ENCODE results near the gene DLK1. TPM values are rescaled to one million over a fixed set of nuclear protein-coding genes. Genes with fewer than 3 reads are reported as not detected.

The DLK1 gene
- total and polyA plus RNA-seq, 4 donors: 0.05 to 9.9 (median 1.2) TPM; not detected in 1

- 82 to 83% methylated on average over 3 to 4 of the region's 4 CpGs for WGBS, 2 donors
- no peak for ATAC-seq (ENCODE audit: insufficient read depth, low FRiP score)
- Histone ChIP-seq H3K27ac (ENCODE audit: low read depth in 1 of 2, low read length in 1 of 2) (no peak overlapping the region), H3K36me3 (ENCODE audit: control insufficient read depth in 4 of 4, insufficient read depth in 4 of 4, low read length in 4 of 4) (no peaks in the 10 kb centered on the region), H3K4me3 (no peak overlapping the region), H3K9ac (ENCODE audit: insufficient read depth in 1 of 2, low read length in 2 of 2) (no peak overlapping the region), H3K4me1 (ENCODE audit: control insufficient read depth in 5 of 5, insufficient read depth in 5 of 5, low read length in 5 of 5) (no peaks in the 10 kb centered on the region), H3K27me3 (ENCODE audit: control insufficient read depth in 3 of 3, insufficient read depth in 3 of 3, low read length in 2 of 3) (peaks cover 8 to 90% (median 58%) of the 10 kb centered on the region in 3 donors), H3K9me3 (ENCODE audit: control insufficient read depth in 4 of 4, insufficient read depth in 3 of 4, low read length in 3 of 4) (peaks cover 0 to 4% (median 0%) of the 10 kb centered on the region in 4 donors)
- no peak for DNase-seq
- TF ChIP-seq CTCF (IDR thresholded peaks at IDR 0.05; ENCODE audit: control extremely low read depth, extremely low read depth): no peak
Measured at GRCh38 chr14:100724536-100724935, 2.2 kb upstream of the DLK1 start.

- peaks cover 8 to 91% (median 67%) of the 10 kb centered on the region in 3 donors for H3K27me3 ChIP-seq (ENCODE audit: control insufficient read depth in 3 of 3, insufficient read depth in 3 of 3, low read length in 2 of 3)
- H3K9ac ChIP-seq (ENCODE audit: insufficient read depth in 1 of 2, low read length in 2 of 2): no peak overlapping the region
- no peak overlapping the region for H3K27ac ChIP-seq (ENCODE audit: low read depth in 1 of 2, low read length in 1 of 2)
- WGBS, 2 donors: 80 to 88% methylated on average over 33 of the region's 33 CpGs
- no peaks in the 10 kb centered on the region for H3K36me3 ChIP-seq (ENCODE audit: control insufficient read depth in 4 of 4, insufficient read depth in 4 of 4, low read length in 4 of 4)
- no peaks in the 10 kb centered on the region for H3K4me1 ChIP-seq (ENCODE audit: control insufficient read depth in 5 of 5, insufficient read depth in 5 of 5, low read length in 5 of 5)
- peaks cover 0 to 4% (median 0%) of the 10 kb centered on the region in 4 donors for H3K9me3 ChIP-seq (ENCODE audit: control insufficient read depth in 4 of 4, insufficient read depth in 3 of 4, low read length in 3 of 4)
- H3K4me3 ChIP-seq: no peak overlapping the region
- ATAC-seq (ENCODE audit: insufficient read depth, low FRiP score) (no peak), DNase-seq (no peak)
- TF ChIP-seq CTCF (IDR thresholded peaks at IDR 0.05; ENCODE audit: control extremely low read depth, extremely low read depth): no peak
Measured at GRCh38 chr14:100725587-100726387, 905 bp upstream of the DLK1 start.

DNA sequence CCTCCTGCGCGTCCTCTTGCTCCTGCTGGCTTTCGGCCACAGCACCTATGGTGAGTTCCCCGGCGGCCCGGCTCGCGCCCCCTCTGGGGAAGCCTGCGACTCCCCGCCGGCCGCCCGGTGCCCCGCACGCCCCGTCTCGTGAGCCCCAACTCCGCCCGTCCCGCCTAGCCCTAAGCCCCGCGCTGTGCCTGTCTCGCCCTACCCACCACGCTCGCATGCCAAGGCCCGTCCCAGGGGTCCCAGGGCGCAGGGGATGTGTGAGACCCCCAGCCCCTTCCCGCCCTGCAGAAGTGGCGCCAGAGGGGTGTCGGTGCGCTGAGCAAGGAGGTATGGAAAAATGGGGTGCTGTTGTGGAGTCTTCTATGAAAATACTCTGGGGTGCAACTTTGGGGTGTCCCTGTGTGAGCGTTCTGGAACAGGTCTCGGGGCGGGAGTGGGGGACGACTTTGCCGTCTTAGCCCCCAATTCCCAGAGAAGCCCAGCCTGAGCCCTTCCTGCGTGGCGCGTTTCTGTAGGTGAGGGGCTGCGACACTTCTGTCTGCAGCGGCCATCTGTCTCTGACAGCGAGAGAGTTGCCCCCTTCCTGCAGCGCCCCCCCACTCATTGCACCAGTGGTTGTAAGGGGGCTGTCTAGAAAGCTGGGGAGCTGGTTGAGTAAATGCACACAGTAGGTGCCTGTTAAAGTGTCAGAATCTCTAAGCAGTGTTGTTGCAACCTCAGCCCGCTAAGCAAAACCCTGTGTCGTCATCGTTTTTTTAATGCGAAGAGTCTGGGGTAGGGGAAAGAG is 587 bp downstream of the DLK1 start:
- Histone ChIP-seq H3K9ac (ENCODE audit: insufficient read depth in 1 of 2, low read length in 2 of 2) (no peak overlapping the region), H3K9me3 (ENCODE audit: control insufficient read depth in 4 of 4, insufficient read depth in 3 of 4, low read length in 3 of 4) (peaks cover 0 to 4% (median 0%) of the 10 kb centered on the region in 4 donors), H3K4me1 (ENCODE audit: control insufficient read depth in 5 of 5, insufficient read depth in 5 of 5, low read length in 5 of 5) (no peaks in the 10 kb centered on the region), H3K4me3 (no peak overlapping the region), H3K27me3 (ENCODE audit: control insufficient read depth in 3 of 3, insufficient read depth in 3 of 3, low read length in 2 of 3) (peaks cover 8 to 87% (median 63%) of the 10 kb centered on the region in 3 donors), H3K36me3 (ENCODE audit: control insufficient read depth in 4 of 4, insufficient read depth in 4 of 4, low read length in 4 of 4) (no peaks in the 10 kb centered on the region), H3K27ac (ENCODE audit: low read depth in 1 of 2, low read length in 1 of 2) (no peak overlapping the region)
- DNase-seq (no peak), ATAC-seq (ENCODE audit: insufficient read depth, low FRiP score) (no peak)
- TF ChIP-seq CTCF (IDR thresholded peaks at IDR 0.05; ENCODE audit: control extremely low read depth, extremely low read depth): no peak
- 10 to 16% methylated on average over 39 to 47 of the region's 47 CpGs for WGBS, 2 donors

Measured in lung (tissue), 12 donors.